ENCODE measurements around the gene KRT33B.

KRT33B gene

DNA sequence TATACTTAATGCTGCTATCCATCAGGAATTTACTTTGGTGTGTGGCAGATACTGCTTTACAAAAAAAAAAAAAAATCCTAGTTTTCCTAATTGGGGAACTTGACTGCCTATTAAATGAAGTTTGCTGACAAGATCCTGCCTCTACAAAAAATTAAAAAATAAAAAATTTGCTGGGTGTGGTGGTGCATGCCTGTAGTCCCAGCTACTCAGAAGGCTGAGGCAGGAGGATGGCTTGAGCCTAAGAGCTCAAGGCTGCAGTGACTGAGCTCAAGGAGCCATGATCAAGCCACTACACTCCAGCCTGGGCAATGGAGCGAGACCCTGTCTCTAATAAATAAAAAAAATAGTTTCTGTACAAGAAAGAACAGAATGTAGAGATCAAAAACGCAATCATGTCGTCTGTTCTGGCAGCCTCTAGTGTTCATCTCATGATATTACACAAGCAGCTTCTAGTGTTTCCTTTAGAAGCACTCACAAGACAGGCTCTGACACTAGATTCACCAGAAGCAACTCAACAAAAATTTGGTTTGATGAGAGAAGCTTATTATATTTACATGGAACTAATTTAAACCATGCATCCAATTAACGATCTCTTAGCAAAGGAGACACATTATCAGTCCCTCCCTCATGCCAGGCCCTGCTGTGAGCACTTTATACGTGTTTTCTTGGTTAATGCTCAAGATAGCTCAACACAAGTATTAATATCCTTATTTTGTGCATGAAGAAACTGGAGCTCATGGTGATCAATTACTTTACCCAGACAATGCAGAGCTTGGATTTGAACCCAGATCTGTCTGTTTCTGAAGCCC lies 47.3 kb downstream of the KRT33B start:
- peak; percentile 85 for ATAC-seq
- TF ChIP-seq, protein P1, sequence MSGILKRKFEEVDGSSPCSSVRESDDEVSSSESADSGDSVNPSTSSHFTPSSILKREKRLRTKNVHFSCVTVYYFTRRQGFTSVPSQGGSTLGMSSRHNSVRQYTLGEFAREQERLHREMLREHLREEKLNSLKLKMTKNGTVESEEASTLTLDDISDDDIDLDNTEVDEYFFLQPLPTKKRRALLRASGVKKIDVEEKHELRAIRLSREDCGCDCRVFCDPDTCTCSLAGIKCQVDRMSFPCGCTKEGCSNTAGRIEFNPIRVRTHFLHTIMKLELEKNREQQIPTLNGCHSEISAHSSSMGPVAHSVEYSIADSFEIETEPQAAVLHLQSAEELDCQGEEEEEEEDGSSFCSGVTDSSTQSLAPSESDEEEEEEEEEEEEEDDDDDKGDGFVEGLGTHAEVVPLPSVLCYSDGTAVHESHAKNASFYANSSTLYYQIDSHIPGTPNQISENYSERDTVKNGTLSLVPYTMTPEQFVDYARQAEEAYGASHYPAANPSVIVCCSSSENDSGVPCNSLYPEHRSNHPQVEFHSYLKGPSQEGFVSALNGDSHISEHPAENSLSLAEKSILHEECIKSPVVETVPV (CRISPR knock-in tag; IDR thresholded peaks at IDR 0.05) = no peak
- TF ChIP-seq, protein P2, sequence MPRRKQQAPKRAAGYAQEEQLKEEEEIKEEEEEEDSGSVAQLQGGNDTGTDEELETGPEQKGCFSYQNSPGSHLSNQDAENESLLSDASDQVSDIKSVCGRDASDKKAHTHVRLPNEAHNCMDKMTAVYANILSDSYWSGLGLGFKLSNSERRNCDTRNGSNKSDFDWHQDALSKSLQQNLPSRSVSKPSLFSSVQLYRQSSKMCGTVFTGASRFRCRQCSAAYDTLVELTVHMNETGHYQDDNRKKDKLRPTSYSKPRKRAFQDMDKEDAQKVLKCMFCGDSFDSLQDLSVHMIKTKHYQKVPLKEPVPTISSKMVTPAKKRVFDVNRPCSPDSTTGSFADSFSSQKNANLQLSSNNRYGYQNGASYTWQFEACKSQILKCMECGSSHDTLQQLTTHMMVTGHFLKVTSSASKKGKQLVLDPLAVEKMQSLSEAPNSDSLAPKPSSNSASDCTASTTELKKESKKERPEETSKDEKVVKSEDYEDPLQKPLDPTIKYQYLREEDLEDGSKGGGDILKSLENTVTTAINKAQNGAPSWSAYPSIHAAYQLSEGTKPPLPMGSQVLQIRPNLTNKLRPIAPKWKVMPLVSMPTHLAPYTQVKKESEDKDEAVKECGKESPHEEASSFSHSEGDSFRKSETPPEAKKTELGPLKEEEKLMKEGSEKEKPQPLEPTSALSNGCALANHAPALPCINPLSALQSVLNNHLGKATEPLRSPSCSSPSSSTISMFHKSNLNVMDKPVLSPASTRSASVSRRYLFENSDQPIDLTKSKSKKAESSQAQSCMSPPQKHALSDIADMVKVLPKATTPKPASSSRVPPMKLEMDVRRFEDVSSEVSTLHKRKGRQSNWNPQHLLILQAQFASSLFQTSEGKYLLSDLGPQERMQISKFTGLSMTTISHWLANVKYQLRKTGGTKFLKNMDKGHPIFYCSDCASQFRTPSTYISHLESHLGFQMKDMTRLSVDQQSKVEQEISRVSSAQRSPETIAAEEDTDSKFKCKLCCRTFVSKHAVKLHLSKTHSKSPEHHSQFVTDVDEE (CRISPR knock-in tag; IDR thresholded peaks at IDR 0.05) = no peak
- TF ChIP-seq, protein P3, sequence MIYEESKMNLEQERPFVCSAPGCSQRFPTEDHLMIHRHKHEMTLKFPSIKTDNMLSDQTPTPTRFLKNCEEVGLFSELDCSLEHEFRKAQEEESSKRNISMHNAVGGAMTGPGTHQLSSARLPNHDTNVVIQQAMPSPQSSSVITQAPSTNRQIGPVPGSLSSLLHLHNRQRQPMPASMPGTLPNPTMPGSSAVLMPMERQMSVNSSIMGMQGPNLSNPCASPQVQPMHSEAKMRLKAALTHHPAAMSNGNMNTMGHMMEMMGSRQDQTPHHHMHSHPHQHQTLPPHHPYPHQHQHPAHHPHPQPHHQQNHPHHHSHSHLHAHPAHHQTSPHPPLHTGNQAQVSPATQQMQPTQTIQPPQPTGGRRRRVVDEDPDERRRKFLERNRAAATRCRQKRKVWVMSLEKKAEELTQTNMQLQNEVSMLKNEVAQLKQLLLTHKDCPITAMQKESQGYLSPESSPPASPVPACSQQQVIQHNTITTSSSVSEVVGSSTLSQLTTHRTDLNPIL (CRISPR knock-in tag; IDR thresholded peaks at IDR 0.05; ENCODE audit: low read depth) = no peak
- TF ChIP-seq ZFP30 (CRISPR knock-in tag; IDR thresholded peaks at IDR 0.05) = no peak
- no peak for TF ChIP-seq TOX (CRISPR knock-in tag; IDR thresholded peaks at IDR 0.05; ENCODE audit: borderline replicate concordance)
- TF ChIP-seq ZC3H10 (CRISPR knock-in tag; IDR thresholded peaks at IDR 0.05) = no peak
- TF ChIP-seq, protein P4, sequence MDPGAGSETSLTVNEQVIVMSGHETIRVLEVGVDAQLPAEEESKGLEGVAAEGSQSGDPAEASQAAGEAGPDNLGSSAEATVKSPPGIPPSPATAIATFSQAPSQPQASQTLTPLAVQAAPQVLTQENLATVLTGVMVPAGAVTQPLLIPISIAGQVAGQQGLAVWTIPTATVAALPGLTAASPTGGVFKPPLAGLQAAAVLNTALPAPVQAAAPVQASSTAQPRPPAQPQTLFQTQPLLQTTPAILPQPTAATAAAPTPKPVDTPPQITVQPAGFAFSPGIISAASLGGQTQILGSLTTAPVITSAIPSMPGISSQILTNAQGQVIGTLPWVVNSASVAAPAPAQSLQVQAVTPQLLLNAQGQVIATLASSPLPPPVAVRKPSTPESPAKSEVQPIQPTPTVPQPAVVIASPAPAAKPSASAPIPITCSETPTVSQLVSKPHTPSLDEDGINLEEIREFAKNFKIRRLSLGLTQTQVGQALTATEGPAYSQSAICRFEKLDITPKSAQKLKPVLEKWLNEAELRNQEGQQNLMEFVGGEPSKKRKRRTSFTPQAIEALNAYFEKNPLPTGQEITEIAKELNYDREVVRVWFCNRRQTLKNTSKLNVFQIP (CRISPR knock-in tag; IDR thresholded peaks at IDR 0.05; ENCODE audit: borderline replicate concordance, low read depth) = no peak
- no peak for TF ChIP-seq ZNF70 (CRISPR knock-in tag; IDR thresholded peaks at IDR 0.05)
- no peak for TF ChIP-seq SNAI2 (CRISPR knock-in tag; IDR thresholded peaks at IDR 0.05)
- TF ChIP-seq ZNF8 (CRISPR knock-in tag; IDR thresholded peaks at IDR 0.05) = no peak
- TF ChIP-seq PPARA (CRISPR knock-in tag; IDR thresholded peaks at IDR 0.05; ENCODE audit: borderline replicate concordance) = no peak

DNA sequence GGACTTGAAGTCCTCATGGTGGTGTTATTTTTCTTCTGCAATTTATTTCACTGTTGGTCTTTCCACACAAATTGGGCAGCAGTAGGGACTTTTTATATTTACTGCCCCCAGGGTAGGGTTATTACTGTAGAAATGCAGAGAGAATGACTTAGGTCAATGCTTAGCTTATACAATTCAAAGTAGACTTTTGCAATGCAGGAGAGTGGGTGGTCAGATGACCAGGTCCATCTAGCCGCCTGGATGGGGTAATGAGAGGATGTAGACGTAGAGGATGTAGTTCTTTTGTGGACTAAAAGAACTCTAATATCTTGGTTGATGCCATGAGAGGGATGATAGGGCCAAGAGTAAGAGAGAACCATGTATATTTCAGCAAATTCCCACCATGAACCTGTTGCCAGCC lies 51.4 kb downstream of the KRT33B start:
- TF ChIP-seq SNAI2 (CRISPR knock-in tag; IDR thresholded peaks at IDR 0.05) = no peak
- TF ChIP-seq, protein P5, sequence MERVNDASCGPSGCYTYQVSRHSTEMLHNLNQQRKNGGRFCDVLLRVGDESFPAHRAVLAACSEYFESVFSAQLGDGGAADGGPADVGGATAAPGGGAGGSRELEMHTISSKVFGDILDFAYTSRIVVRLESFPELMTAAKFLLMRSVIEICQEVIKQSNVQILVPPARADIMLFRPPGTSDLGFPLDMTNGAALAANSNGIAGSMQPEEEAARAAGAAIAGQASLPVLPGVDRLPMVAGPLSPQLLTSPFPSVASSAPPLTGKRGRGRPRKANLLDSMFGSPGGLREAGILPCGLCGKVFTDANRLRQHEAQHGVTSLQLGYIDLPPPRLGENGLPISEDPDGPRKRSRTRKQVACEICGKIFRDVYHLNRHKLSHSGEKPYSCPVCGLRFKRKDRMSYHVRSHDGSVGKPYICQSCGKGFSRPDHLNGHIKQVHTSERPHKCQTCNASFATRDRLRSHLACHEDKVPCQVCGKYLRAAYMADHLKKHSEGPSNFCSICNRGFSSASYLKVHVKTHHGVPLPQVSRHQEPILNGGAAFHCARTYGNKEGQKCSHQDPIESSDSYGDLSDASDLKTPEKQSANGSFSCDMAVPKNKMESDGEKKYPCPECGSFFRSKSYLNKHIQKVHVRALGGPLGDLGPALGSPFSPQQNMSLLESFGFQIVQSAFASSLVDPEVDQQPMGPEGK (CRISPR knock-in tag; IDR thresholded peaks at IDR 0.05; ENCODE audit: borderline replicate concordance) = no peak
- TF ChIP-seq ARNTL (CRISPR knock-in tag; IDR thresholded peaks at IDR 0.05; ENCODE audit: borderline replicate concordance, low read depth) = no peak
- TF ChIP-seq ZC3H10 (CRISPR knock-in tag; IDR thresholded peaks at IDR 0.05) = no peak
- ATAC-seq = no peak

DNA sequence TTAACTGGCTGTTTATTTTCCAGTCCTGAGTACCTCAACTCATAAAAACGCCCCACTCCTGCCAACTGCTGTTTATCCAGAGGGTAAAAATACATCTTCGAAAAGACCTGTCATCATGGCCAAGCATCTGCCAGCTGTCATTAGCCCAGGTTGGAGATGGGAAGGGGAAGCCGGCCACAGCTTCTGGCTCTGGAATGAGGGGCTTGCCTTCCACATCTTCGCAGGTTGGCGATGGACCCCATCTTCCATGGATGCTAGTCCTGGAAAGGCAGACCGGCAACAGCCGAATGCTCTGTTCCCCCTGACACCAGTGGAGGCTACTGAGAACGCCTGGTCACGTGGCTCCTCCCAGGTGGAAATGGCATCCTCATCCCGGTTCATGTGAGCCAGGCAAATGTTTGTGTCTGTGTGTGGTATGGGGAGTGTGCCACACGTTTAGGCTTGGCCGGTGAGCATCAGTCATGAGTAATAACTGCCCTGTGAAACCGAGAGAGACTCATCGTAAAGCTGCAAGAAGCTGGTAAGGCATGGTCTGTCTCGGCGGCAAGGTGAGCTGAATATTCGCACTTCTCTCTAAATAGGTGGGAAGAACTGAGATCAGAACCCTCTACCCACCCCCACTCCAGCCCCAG lies 53.7 kb downstream of the KRT33B start:
- no peak for ATAC-seq
- TF ChIP-seq ZNF70 (CRISPR knock-in tag; IDR thresholded peaks at IDR 0.05) (no peak), ZNF8 (CRISPR knock-in tag; IDR thresholded peaks at IDR 0.05) (no peak), PPARA (CRISPR knock-in tag; IDR thresholded peaks at IDR 0.05; ENCODE audit: borderline replicate concordance) (no peak), TCF4 (CRISPR knock-in tag; IDR thresholded peaks at IDR 0.05; ENCODE audit: borderline replicate concordance) (no peak), ESRRG (CRISPR knock-in tag; IDR thresholded peaks at IDR 0.05) (no peak), ZFP3 (CRISPR knock-in tag; IDR thresholded peaks at IDR 0.05) (no peak), ISL1 (CRISPR knock-in tag; IDR thresholded peaks at IDR 0.05) (no peak), ZNF565 (CRISPR knock-in tag; conservative IDR thresholded peaks at IDR 0.05; ENCODE audit: low read depth) (no peak), SNAI2 (CRISPR knock-in tag; IDR thresholded peaks at IDR 0.05) (no peak), ARNTL (CRISPR knock-in tag; IDR thresholded peaks at IDR 0.05; ENCODE audit: borderline replicate concordance, low read depth) (no peak), ZC3H10 (CRISPR knock-in tag; IDR thresholded peaks at IDR 0.05) (no peak), BACH2 (CRISPR knock-in tag; IDR thresholded peaks at IDR 0.05; ENCODE audit: borderline replicate concordance) (no peak)
- TF ChIP-seq, protein P4 (CRISPR knock-in tag; IDR thresholded peaks at IDR 0.05; ENCODE audit: borderline replicate concordance, low read depth) = no peak
- TF ChIP-seq, protein P5 (CRISPR knock-in tag; IDR thresholded peaks at IDR 0.05; ENCODE audit: borderline replicate concordance) = no peak
- TF ChIP-seq, protein P3 (CRISPR knock-in tag; IDR thresholded peaks at IDR 0.05; ENCODE audit: low read depth) = no peak

All from SK-N-SH treated with all-trans-retinoic acid at 6 μM for 48 hours (cell line).